ENCODE results near the gene KCNF1.

Gene KCNF1

GRCh38 chr2:10880586-10881321 is 31.0 kb upstream of the KCNF1 start:
- no peak for DNase-seq (ENCODE audit: low read depth)

GRCh38 chr2:10882568-10882967 is 29.2 kb upstream of the KCNF1 start:
- no peak for DNase-seq (ENCODE audit: low read depth)

GRCh38 chr2:10883066-10883465 is 28.7 kb upstream of the KCNF1 start:
- DNase-seq (ENCODE audit: low read depth): no peak

GRCh38 chr2:10883801-10884478 is 27.8 kb upstream of the KCNF1 start:
- no peak for DNase-seq (ENCODE audit: low read depth)

- no peak for DNase-seq (ENCODE audit: low read depth)
Measured at GRCh38 chr2:10884574-10884975, 27.2 kb upstream of the KCNF1 start.

GRCh38 chr2:10885094-10885860 is 26.5 kb upstream of the KCNF1 start:
- no peak for DNase-seq (ENCODE audit: low read depth)

- DNase-seq (ENCODE audit: low read depth): no peak
Measured at GRCh38 chr2:10887476-10887875, 24.3 kb upstream of the KCNF1 start.

GRCh38 chr2:10889651-10890215 is 22.0 kb upstream of the KCNF1 start:
- DNase-seq (ENCODE audit: low read depth): no peak

GRCh38 chr2:10890706-10891270 is 20.9 kb upstream of the KCNF1 start:
- DNase-seq (ENCODE audit: low read depth): no peak

- DNase-seq (ENCODE audit: low read depth): no peak
Measured at GRCh38 chr2:10891390-10891789, 20.3 kb upstream of the KCNF1 start.

- no peak for DNase-seq (ENCODE audit: low read depth)
Measured at GRCh38 chr2:10891848-10892247, 19.9 kb upstream of the KCNF1 start.

GRCh38 chr2:10892316-10892715 is 19.4 kb upstream of the KCNF1 start:
- no peak for DNase-seq (ENCODE audit: low read depth)

- no peak for DNase-seq (ENCODE audit: low read depth)
Measured at GRCh38 chr2:10892796-10893350, 18.9 kb upstream of the KCNF1 start.

GRCh38 chr2:10894264-10894935 is 17.3 kb upstream of the KCNF1 start:
- DNase-seq (ENCODE audit: low read depth): no peak

- DNase-seq (ENCODE audit: low read depth): no peak
Measured at GRCh38 chr2:10895231-10895630, 16.5 kb upstream of the KCNF1 start.

GRCh38 chr2:10897956-10898355 is 13.8 kb upstream of the KCNF1 start:
- no peak for DNase-seq (ENCODE audit: low read depth)

- DNase-seq (ENCODE audit: low read depth): no peak
Measured at GRCh38 chr2:10900216-10901109, 11.3 kb upstream of the KCNF1 start.

- no peak for DNase-seq (ENCODE audit: low read depth)
Measured at GRCh38 chr2:10901160-10901939, 10.4 kb upstream of the KCNF1 start.

GRCh38 chr2:10903861-10904210 is 7.9 kb upstream of the KCNF1 start:
- DNase-seq (ENCODE audit: low read depth): no peak

- DNase-seq (ENCODE audit: low read depth): no peak
Measured at GRCh38 chr2:10904455-10904854, 7.3 kb upstream of the KCNF1 start.

All from stimulated activated CD8-positive, alpha-beta memory T cell treated with anti-CD3 and anti-CD28 coated beads, Interleukin-4, amount 100 ng/mL, for 24 hours (primary cell).